ENCODE measurements around the gene C1orf198. TPM values are rescaled to one million over a fixed set of nuclear protein-coding genes. Genes with fewer than 3 reads are reported as not detected.

Gene C1orf198
- total and polyA plus RNA-seq, 2 of the 8 experiments (the other 6 are each of a cell fraction or from before 2014, with no cell fraction given) = 30.6 to 45.0 TPM

GRCh38 chr1:230877924-230878590 lies 9.7 kb upstream of the C1orf198 start:
- no peak for FAIRE-seq
- CTCF ChIA-PET (ENCODE audit: partially characterized antibody) = interaction anchor here (1.8 kb wide), 1 partner anchor 23 kb away, joined by 4 read pairs; no protein-coding TSS in a partner anchor
- no peak for DNase-seq (ENCODE audit: low read depth in 1 of 2, low spot score in 2 of 2)

More at GRCh38 chr1:230877924-230878590, 9.7 kb upstream of the C1orf198 start:
- no peaks in the 10 kb centered on the region for H4K20me1 ChIP-seq (replicated peaks in 1 of 2; ENCODE audit: control insufficient read depth in 1 of 2, insufficient read depth in 2 of 2, low read length in 2 of 2)
- no peak overlapping the region for H3K9ac ChIP-seq (replicated peaks in 1 of 4; ENCODE audit: extremely low read depth in 1 of 4, low read depth in 3 of 4, low read length in 3 of 4)
- H3K4me1 ChIP-seq (replicated peaks in 1 of 4; ENCODE audit: control insufficient read depth in 3 of 4, insufficient read depth in 4 of 4, low read length in 3 of 4) = peaks cover 0 to 6% (median 4%) of the 10 kb centered on the region in 4 experiments; a peak in 4 of 7 replicates
- H3K36me3 ChIP-seq (ENCODE audit: control insufficient read depth in 2 of 4, insufficient read depth in 4 of 4, low read length in 3 of 4) = no peaks in the 10 kb centered on the region
- no peak overlapping the region for H2BK12ac ChIP-seq (ENCODE audit: low read depth, low read length)
- H4K91ac ChIP-seq (replicated peaks; ENCODE audit: insufficient read length, low read length) = no peak overlapping the region
- no peak overlapping the region for H3K56ac ChIP-seq (replicated peaks; ENCODE audit: insufficient read length, low read depth, low read length)
- H3K23me2 ChIP-seq (ENCODE audit: low read depth, low read length) = no peaks in the 10 kb centered on the region
- no peak overlapping the region for H2AK5ac ChIP-seq (ENCODE audit: low read depth, low read length)
- no peak overlapping the region for H3K23ac ChIP-seq (ENCODE audit: insufficient read length)
- TF ChIP-seq CHD2 (IDR thresholded peaks at IDR 0.05; ENCODE audit: low read length) = no peak
- no peak for TF ChIP-seq GABPA (IDR thresholded peaks at IDR 0.05; ENCODE audit: borderline replicate concordance, insufficient read depth, low read length)
- TF ChIP-seq HDAC6 (IDR thresholded peaks at IDR 0.05; ENCODE audit: low read depth, low read length) = no peak
- no peak for TF ChIP-seq SUZ12 (IDR thresholded peaks at IDR 0.05; ENCODE audit: low read length)
- TF ChIP-seq ZNF274 (IDR thresholded peaks at IDR 0.05; ENCODE audit: borderline replicate concordance, extremely low read depth, low read length) = no peak
- no peak for TF ChIP-seq MAFK (IDR thresholded peaks at IDR 0.05; ENCODE audit: low read depth, low read length)
- TF ChIP-seq SRF (IDR thresholded peaks at IDR 0.05; ENCODE audit: low read depth, low read length) = no peak
- no peak for TF ChIP-seq SIX5 (IDR thresholded peaks at IDR 0.05; ENCODE audit: low read depth, low read length)
- no peak for TF ChIP-seq RNF2 (IDR thresholded peaks at IDR 0.05; ENCODE audit: borderline replicate concordance, low read depth, low read length, missing control alignments, poor library complexity, severe bottlenecking)
- no peak for TF ChIP-seq NANOG (IDR thresholded peaks at IDR 0.05; ENCODE audit: insufficient read depth, low read depth, low read length, poor library complexity, severe bottlenecking)
- no peak for TF ChIP-seq FOSL1 (IDR thresholded peaks at IDR 0.05; ENCODE audit: insufficient read depth, low read depth, low read length)
- TF ChIP-seq KDM4A (IDR thresholded peaks at IDR 0.05; ENCODE audit: low read depth, low read length, severe bottlenecking) = no peak
- no peak for TF ChIP-seq CREB1 (IDR thresholded peaks at IDR 0.05)
- no peaks in the 10 kb centered on the region for H3K79me1 ChIP-seq (ENCODE audit: low read depth, low read length)
- no peak overlapping the region for H4K8ac ChIP-seq (ENCODE audit: extremely low read depth, insufficient read depth, low read length)
- 91% methylated on average over 4 of the region's 4 CpGs; no CpG with 5 or more reads in 1 of the 2 experiments for WGBS, 2 experiments (ENCODE audit: extremely low coverage in 1 of 2, insufficient coverage in 1 of 2, insufficient read length in 1 of 2, insufficient replicate concordance in 2 of 2, low coverage in 1 of 2, low lambda C conversion rate in 2 of 2, missing lambda C conversion rate in 1 of 2)
- H3K4me3 ChIP-seq (ENCODE audit: extremely low read depth in 1 of 4, insufficient read depth in 2 of 4, low read depth in 3 of 4, low read length in 4 of 4) = no peak overlapping the region
- no peak overlapping the region for H2BK15ac ChIP-seq (ENCODE audit: low read length)
- no peaks in the 10 kb centered on the region for H3K79me2 ChIP-seq (ENCODE audit: control insufficient read depth in 1 of 2, insufficient read depth in 2 of 2, low read length in 2 of 2)
- H3K18ac ChIP-seq (ENCODE audit: extremely low read depth, low read length) = no peak overlapping the region
- H2BK5ac ChIP-seq (ENCODE audit: low read depth, low read length) = no peak overlapping the region
- no peak overlapping the region for H4K5ac ChIP-seq (ENCODE audit: insufficient read length, low read depth, low read length)
- H2BK120ac ChIP-seq (replicated peaks; ENCODE audit: low read depth, low read length) = no peak overlapping the region
- H3K27ac ChIP-seq (ENCODE audit: low read depth, low read length) = no peak overlapping the region
- H3K9me3 ChIP-seq (ENCODE audit: insufficient read depth in 2 of 2, low read depth in 1 of 2, low read length in 1 of 2) = no peaks in the 10 kb centered on the region
- POLR2A ChIA-PET (ENCODE audit: partially characterized antibody) = interaction anchor here (0.9 to 2.3 kb wide), 2 partner anchors 8 to 23 kb away, joined by 3 to 8 read pairs; no protein-coding TSS in a partner anchor
- no peaks in the 10 kb centered on the region for H3K27me3 ChIP-seq (replicated peaks in 1 of 4; ENCODE audit: control insufficient read depth in 3 of 4, extremely low read depth in 1 of 4, insufficient read depth in 3 of 4, low read length in 3 of 4)
- H3K4ac ChIP-seq (replicated peaks; ENCODE audit: insufficient read length, low read depth, low read length) = no peak overlapping the region
- H3K4me2 ChIP-seq (ENCODE audit: insufficient read depth in 1 of 2, low read depth in 2 of 2, low read length in 2 of 2) = no peak overlapping the region
- no peak overlapping the region for H2BK20ac ChIP-seq (ENCODE audit: low read length)
- no peak overlapping the region for H3K14ac ChIP-seq (ENCODE audit: insufficient read length)
- no peak overlapping the region for H2AFZ ChIP-seq (ENCODE audit: low read length)
